A549 (cell line): ENCODE data around the gene AK8.

Source experiments
- MAFK ChIP-seq: fragments of 450-650 bp; IDR thresholded peaks from 2 replicates; pipeline ENCODE4 v1.6.1; 2014; ENCODE audit not compliant: partially characterized antibody
- RAD21 ChIP-seq, 2 experiments: fragments of >200 bp in 1 of 2; sonication (Bioruptor Twin) in 1 of 2; formaldehyde crosslinking in 1 of 2; IDR thresholded peaks in 1 of 2; conservative IDR thresholded peaks in 1 of 2; 2 replicates in 1 of 2; 3 replicates in 1 of 2; pipeline ENCODE4 v1.6.1; 2012 to 2018; ENCODE audit warnings: inconsistent platforms in 1 of 2
- RFX5 ChIP-seq: fragments of 450-650 bp; IDR thresholded peaks from 2 replicates; pipeline ENCODE4 v1.7.1; 2014; ENCODE audit warnings: antibody characterized with exemption, mild to moderate bottlenecking, moderate library complexity
- TF ChIP-seq, protein P1 (sequence below): fragments of >200 bp; sonication (Bioruptor Twin); formaldehyde crosslinking; IDR thresholded peaks from 3 replicates; pipeline ENCODE4 v1.5.1; 2016

DNA sequence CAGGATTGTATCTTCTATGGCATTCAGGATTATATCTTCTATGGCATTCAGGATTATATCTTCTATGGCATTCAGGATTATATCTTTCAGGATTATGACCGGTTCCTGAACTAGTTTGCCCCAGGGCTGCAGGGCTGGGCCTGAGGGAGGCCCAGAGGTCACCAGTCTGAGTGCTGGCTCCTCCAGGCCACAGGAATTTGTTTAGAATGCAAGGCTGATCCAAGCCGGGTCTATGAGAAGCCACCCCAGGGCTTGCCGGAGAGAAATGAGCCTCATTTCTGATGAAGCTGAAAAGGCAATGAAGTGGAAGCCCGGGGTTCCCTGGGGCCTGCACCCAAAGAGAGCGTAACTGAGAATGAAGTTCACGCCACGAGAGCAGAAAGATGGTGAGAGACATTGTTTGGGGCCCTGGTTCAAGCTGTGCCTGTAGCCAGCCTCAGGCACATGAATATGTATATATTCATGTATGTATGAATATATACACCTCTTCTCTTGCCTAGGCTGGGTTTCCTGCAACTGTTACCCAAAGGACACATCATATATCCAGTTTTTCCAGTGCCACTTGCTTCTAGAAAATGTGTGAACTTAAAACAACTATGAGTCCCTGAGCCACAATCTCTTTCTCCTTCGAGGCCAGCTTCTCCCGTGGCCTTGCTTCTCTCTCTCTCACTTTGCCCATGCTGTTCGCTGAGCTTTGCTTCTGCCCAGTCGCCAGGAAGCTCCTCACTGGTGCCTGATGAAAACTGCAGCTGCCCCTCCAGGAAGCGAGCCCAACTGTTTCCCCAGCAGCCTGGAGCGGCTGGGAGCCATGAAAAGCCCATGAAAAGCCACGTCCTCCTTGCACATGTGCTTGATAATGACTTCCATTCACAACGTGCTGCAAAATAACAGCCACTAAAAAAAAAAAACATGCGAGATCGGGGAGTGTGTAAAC is 145.5 kb downstream of the AK8 start:
- TF ChIP-seq, protein P1, sequence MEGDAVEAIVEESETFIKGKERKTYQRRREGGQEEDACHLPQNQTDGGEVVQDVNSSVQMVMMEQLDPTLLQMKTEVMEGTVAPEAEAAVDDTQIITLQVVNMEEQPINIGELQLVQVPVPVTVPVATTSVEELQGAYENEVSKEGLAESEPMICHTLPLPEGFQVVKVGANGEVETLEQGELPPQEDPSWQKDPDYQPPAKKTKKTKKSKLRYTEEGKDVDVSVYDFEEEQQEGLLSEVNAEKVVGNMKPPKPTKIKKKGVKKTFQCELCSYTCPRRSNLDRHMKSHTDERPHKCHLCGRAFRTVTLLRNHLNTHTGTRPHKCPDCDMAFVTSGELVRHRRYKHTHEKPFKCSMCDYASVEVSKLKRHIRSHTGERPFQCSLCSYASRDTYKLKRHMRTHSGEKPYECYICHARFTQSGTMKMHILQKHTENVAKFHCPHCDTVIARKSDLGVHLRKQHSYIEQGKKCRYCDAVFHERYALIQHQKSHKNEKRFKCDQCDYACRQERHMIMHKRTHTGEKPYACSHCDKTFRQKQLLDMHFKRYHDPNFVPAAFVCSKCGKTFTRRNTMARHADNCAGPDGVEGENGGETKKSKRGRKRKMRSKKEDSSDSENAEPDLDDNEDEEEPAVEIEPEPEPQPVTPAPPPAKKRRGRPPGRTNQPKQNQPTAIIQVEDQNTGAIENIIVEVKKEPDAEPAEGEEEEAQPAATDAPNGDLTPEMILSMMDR: no peak
- no peak for TF ChIP-seq MAFK
- TF ChIP-seq RFX5: no peak
- TF ChIP-seq RAD21 (conservative IDR thresholded peaks at IDR 0.05 in 1 of 2, IDR thresholded peaks at IDR 0.05 in 1 of 2): no peak
